Fibroblast of the conjunctiva (primary cell): Measurements from ENCODE around the gene SERHL2.
"Not testable (repeated sequence)": the region's sequence is repeated elsewhere in the genome, so short reads cannot be mapped to it uniquely, and the experiment has no call there.

Source experiments
- DNase-seq: peaks from one replicate; pipeline ENCODE4 v3.0.0-alpha.2; 2010; ENCODE audit warnings: low read depth

SERHL2 gene

DNA sequence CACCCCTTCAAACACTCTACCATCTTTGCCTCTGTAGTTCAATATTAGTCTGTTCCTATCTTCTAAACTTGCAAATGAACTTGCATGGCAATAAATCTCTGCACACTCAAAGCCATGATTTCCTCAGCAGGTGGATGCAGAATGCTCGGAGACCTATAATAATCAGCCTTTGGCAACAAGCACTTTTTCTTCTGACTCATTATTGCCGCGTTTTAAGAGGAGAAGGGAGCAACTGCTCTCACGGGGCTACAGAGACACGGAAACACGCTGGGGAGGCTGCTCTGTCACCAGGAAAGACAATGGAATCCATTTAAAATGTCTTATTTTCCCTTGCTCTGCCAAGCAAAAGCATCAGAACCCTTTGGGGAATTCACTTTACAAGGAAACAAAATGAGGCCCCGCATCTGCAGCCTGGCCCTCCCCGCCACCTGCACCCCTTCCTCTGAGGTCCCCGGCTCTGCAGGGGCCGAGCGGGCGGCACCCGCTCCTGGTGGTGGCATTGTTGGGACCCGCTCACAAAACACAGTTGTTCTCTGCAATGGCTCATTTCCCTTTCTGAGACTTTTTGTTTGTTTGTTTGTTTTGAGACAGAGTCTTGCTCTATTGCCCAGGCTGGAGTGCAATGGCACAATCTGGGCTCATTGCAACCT lies 18.5 kb upstream of the SERHL2 start:
- not testable (repeated sequence) for DNase-seq

DNA sequence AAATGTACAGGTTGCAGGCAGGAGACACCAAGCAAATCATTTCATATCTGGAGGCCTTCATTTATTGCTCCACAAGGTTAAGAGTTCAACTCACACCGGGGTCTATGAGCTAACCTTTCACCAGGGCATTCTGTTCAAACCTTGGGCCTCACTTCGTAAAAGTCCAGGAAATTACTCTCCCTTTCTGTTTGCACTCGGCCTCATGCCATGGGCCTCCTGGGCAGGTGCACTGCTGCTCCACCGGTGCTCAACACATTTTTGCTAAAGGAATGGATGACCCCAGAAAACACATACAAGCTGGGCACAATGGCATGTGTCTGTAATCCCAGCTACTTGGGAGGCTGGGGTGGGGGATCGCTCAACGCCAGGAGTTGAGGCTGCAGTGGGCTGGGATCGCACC lies 17.6 kb upstream of the SERHL2 start:
- DNase-seq, result no peak

GRCh38 chr22:42536634-42537033 lies 17.1 kb upstream of the SERHL2 start:
- not testable (repeated sequence) for DNase-seq

GRCh38 chr22:42537199-42537831 lies 16.4 kb upstream of the SERHL2 start:
- not testable (repeated sequence) for DNase-seq

DNA sequence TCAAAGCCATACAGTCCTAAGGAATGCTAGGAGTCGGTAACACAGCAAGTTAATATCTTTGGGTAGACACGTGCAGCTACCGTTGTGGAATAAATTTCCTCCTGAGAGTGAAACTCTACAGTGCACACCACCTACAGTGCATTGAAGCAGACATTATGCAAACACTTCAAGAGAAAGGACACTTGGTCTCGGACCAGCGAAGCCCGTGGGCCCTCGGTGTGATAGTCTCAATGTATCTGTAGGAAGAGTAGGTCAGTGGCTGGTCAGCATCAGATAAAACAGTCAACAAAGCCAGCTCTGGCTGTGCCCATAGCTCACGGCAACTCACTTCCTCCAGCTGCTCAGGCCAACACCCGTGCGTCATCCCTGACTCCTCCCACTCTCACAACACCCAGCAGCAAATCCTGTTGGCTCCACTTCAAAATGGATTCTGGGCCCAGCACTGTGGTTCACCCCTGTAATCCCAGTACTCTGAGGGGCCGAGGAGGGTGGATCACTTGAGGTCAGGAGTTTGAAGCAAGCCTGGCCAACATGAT lies 14.5 kb upstream of the SERHL2 start:
- DNase-seq, result not testable (repeated sequence)

- DNase-seq, result no peak
These were observed 9.1 kb upstream of the SERHL2 start for GRCh38 chr22:42544686-42545085.

- no peak for DNase-seq
These were observed 6.2 kb upstream of the SERHL2 start for GRCh38 chr22:42547562-42547961.

DNA sequence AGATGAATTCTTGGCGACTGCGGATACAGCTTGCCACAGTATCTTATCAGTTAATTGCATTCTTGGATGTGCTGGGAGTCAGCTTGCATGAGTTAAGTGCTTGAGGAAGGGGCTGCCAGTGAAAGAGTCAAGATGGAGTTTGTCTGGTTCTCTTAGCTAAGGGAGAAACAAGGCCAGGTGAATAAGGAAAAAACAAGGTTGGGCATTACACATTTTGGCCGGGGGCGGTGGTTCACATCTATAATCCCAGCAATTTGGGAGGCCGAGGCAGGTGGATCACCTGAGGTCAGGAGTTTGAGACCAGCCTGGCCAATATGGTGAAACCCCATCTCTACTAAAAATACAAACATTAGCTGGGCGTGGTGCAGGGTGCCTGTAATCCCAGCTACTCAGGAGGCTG lies 5.6 kb upstream of the SERHL2 start:
- not testable (repeated sequence) for DNase-seq

DNA sequence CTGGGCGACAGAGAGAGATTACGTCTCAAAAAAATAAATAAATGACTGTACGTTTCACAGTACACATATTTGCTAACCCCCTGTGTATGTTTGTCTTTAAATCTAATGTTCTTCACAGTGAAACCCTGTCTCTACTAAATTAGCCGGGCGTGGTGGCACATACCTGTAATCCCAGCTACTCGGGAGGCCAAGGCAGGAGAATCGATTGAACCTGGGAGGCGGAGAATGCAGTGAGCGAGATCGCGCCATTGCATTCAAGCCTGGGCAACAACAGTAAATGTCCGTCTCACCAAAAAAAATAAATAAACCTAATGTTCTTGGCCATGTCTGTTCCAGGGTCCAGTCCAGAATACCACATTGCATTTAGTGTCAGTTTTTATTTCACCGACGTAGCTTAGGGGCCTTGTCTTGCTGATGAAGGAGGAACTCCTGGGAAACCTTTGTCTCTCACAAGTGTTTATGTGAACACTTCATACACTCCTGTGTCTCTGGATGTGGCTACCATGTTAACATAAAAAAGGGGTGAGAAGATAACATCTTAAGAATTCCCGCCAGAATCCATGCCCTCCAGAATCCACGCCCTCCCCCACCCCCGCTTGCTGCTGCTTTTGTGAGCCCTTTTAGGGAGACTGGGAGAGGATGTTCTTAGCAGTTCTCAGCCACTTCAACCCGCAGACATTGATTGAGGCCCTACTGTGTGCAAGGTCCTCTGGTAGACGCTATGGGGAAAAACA lies 5.0 kb upstream of the SERHL2 start:
- no peak for DNase-seq

DNA sequence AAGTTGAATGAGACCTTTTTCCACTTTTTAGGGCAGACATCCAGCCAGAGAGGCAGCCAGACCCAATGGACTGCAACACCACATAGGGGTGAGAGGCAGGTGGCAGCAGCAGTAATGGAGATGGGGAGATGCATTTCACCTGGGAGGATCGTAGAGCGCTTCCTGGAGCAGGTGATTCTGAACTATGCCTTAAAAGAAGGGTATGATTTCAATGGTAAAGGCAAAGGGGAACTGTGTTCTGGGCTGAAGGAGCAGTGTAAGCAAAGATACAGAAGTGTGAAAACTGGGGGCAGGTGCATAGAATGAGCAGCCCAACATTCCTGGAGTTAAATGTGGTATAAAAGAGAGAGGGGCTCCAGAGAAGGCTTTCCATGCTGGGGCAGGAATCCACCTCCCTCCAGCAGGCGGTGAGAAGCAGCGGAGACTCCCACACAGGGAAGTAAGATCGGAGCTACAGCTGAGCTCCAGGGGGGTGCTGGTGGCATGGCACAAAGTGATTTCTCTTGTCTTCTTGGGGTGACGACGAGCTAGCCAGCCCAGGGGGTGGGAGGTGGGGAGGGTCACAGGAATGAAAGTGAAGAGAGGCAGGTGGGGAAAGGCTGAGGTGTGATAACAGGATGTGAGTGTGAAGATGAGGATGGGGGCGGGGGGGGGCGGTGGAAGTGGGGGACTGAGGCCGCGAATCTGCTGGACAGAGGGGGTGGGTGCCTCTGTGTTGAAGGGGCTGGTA lies 4.3 kb upstream of the SERHL2 start:
- no peak for DNase-seq

GRCh38 chr22:42552294-42552647 lies 1.5 kb upstream of the SERHL2 start:
- DNase-seq, result not testable (repeated sequence)

DNA sequence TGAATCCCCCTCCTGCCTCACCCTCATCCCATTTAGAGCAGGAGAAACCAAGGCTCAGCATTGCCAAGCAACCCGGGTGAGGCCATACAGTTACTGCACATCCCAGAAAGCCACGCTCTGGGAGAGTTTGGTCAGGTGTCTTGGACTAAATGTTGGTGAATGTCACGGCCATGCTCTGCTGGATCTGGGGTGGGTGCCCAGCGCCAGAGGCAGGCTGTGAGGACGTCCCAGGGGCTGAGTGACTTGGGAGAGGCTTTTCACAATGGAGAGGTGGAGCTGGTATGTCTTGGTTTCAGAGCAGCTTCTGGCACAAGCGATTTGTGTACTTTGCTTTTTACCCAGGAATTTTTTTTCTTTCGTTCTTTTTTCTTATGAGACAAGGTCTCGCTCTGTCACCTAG lies 6.6 kb downstream of the SERHL2 start:
- DNase-seq, result no peak

DNA sequence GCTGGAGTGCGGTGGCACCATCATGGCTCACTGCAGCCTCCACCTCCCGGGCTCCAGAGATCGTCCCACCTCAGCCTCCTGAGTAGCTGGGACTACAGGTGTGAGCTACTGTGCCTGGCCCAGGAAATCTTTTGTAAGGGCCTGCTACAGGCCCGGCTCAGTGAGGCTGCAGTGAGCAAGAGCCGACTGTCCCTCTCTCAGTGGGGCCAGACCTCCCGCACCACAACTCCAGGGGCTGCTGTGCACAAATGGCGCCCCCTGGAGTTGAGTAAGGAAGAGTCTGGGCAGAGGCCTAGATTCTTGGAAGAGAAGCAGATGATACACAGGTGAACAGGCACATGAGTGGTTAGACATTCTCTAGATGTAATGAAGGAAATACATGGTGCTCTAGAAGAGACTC lies 7.0 kb downstream of the SERHL2 start:
- no peak for DNase-seq

DNA sequence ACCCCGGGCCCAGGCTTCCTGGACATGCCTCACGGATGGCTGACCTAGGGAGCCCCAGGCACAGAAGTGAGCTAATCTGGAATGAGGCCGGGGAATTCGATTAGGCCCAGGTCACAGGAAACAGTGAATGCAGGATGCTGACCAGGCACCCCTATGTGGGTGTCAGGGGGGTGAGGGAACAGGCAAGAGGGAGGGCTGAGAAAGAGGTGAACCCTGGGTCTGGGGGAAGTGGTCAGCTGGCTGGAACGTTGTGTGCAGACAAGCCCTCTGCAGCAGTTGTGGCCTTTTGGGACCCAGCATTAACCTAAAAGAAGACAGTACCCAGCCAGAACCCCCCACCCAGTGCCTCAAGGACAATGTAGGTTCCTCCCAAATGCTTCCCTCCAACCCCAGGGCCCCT lies 8.1 kb downstream of the SERHL2 start:
- no peak for DNase-seq

DNA sequence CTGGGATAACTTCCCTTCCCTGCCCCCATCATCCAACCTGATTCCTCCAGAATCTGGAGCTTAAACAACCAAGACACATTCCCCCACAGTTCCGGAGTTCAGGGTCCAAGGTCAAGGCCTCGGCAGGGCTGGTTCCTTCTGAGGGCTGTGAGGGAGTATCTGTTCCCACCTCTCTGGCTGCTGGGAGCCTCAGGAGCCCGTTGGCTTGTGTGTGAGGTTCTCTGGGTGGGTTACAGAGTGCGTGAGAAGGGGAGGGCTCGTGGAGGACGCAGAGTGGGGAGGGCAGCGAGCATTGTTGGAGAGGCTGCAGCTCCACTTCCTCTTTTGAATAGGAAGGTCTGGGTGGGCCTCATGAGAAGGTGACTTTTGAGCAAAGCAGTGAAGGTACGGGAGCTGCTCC lies 8.5 kb downstream of the SERHL2 start:
- DNase-seq, result no peak

GRCh38 chr22:42562684-42563083 lies 8.9 kb downstream of the SERHL2 start:
- no peak for DNase-seq

DNA sequence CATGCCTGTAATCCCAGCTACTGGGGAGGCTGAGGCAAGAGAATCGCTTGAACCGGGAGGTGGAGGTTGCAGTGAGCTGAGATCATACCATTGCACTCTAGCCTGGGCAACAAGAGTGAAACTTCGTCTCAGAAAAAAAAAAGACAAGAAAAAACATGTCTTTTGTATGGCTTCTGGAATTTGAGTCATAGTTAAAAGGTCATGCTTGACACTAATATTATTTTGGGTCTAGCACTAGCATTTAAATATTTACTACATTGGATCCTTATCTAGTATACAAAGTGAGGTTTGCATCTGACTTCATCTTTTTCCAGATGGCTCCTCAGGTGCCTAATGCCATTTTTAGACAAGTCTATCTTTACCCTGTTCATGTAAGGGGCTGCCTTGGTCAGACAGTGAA lies 10.2 kb downstream of the SERHL2 start:
- not testable (repeated sequence) for DNase-seq

- no peak for DNase-seq
These were observed 10.9 kb downstream of the SERHL2 start for GRCh38 chr22:42564699-42565098.

DNA sequence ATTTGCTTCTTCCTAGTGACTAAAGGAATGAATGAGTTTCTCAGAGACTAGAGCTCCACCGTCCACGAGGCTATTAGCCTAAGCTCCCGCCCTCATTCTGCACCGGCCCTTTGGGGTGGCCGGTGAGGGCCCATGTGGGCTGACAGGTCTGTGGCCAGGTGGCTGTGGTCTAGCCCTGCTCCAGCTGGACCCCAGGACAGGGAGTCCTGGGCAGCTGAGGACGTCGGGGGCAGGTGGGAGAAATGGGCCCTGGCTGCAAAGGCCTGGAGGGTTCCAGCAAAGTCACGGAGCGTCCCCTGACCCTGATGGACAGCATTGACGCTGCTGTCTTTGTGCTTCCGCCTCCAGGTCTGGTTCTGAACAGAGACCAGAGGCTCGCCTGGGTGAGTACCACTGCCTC lies 12.2 kb downstream of the SERHL2 start:
- no peak for DNase-seq

DNA sequence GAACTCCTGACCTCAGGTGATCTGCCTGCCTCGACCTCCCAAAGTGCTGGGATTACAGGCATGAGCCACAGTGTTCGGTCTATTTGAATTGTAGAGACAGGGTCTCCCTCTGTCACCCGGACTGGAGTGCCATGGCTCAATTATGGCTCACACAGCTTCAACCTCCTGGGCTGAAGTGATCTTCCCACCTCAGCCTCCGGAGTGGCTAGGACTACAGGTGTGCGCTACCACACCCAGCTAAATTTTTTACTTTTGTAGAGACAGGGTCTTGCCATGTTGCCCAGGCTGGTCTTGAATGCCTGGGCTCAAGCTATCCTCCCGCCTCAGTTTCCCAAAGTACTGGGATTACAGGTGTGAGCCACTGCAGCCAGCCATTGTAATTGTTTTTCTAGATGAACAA lies 14.2 kb downstream of the SERHL2 start:
- DNase-seq, result not testable (repeated sequence)

- DNase-seq, result not testable (repeated sequence)
These were observed 16.8 kb downstream of the SERHL2 start for GRCh38 chr22:42570580-42570979.

GRCh38 chr22:42571068-42571467 lies 17.3 kb downstream of the SERHL2 start:
- not testable (repeated sequence) for DNase-seq
